Bone marrow (tissue), 2 donors: ENCODE measurements around the gene CHMP3.

Experiments
- DNase-seq, 2 donors: peaks; one replicate each; lab custom pipeline; 2025; lab: John Stamatoyannopoulos, UW

The CHMP3 gene

DNA sequence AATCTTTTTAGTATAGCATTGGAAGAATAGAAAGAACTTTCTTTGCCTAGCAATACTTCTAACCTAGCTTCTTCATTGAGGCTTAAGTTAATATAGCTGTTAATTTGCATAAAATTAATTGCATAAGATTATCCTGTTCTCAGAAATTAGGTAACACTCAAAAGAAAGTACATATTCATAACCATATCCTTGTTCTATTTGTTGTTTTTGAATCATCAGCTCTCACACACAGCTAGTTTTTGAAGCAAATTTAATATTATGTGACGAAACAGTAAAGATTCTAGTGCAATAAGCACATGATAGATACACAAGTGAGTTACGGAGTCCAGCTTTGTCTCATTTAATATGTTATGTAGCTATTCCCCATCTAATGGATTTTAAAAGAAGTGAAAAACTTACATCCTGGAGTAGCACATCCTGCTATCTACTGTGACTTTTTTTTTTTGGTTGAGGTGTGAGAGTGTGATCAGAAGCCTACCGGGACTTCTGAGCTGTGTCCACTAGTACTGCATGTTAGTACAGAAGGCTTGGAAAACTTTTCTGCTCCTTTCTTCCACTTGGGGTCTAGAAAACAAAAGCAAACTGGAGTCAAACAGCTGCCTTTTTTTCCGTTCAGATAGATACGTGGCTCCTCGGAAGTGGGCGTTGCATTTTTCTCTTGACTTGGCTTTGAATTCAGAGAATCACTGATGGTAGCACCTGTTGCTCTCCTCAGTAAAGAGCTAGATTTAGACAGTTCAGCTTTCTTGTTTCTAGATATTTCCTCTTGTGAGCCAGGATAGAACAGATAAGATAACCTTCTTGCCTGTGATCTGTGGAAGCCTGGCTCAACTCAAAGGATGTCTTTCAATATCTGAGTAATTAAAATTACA is 94.8 kb downstream of the CHMP3 start:
- DNase-seq = no peak

- DNase-seq = no peak
These were observed 96.9 kb downstream of the CHMP3 start for GRCh38 chr2:86466306-86466705.

DNA sequence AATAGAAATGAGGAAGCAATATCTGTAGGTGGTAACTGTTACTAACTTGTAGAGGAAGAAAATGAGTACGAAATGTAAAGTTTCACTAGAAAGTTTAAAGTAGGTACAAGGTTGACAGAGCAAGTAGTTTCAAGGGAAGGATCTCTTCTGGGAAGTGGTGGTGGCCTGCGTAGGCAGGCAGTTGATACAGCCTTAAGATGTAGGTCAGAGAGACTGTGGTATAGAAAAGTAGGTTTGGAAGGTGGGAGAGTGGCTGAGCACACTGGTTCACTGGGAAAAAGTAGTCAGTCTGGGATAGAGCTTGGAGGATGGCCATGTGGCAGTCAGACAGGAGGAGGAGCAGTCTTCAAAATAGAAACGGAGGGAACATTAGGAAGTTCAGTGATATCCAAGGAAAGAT is 98.6 kb downstream of the CHMP3 start:
- no peak for DNase-seq

GRCh38 chr2:86461042-86461743 is 102.0 kb downstream of the CHMP3 start:
- no peak for DNase-seq

DNA sequence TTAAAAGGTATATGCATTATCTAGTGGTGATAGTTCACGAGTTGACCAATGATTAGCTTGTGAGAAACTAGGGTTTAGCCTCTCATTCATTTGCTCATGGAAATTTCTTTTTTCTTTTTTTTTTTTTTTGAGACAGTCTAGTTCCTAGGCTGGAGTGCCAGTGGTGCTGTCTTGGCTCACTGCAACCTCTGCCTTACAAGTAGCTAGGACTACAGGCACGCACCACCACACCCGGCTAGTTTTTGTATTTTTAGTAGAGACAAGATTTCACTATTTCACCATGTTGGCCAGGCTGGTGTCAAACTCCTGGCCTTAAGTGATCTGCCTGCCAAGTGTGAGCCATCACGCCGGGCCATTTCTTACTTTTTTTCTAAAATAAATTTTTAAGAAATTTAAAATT is 108.1 kb downstream of the CHMP3 start:
- DNase-seq = no peak

- no peak for DNase-seq
These were observed 109.0 kb downstream of the CHMP3 start for GRCh38 chr2:86454238-86454637.

DNA sequence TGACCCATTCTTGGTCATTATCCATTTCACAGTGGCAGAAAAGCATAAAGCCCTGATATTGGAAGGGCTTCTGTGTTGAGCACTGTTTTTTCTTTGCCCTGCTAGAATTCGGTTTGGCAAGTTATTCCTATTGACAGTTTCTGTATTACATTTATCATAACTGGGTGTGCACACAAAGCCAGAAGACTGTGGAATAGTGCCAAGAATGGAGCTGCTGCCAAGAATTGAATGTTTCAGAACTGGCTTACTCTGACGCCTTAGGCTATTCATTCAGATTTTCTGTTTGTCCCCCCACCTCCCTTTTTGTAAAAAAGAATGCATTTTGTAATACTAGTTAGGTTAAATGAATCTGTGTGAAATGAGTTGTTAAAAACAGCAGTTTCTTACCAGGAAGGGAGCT is 109.4 kb downstream of the CHMP3 start:
- DNase-seq = no peak
